H9 (cell line): Measurements from ENCODE around the gene ROBO1. TPM values are rescaled to one million over a fixed set of nuclear protein-coding genes. Genes with fewer than 3 reads are reported as not detected.

Source experiments
- DNase-seq: peaks from one replicate; pipeline ENCODE4 v3.0.0-alpha.2; 2017
- H2AFZ ChIP-seq: one replicate; pipeline ENCODE4 v1.6.1; 2013; ENCODE audit warnings: mild to moderate bottlenecking, low read length, control low read depth, moderate library complexity
- H2AK5ac ChIP-seq: 2 replicates; pipeline ENCODE4 v1.6.1; 2013; ENCODE audit warnings: low read length, control low read depth, mixed read lengths; ENCODE audit not compliant: insufficient read length
- H2BK120ac ChIP-seq: one replicate; pipeline ENCODE4 v1.6.1; 2013; ENCODE audit warnings: low read depth, mild to moderate bottlenecking, low read length, control low read depth, inconsistent platforms; ENCODE audit not compliant: poor library complexity, severe bottlenecking
- H2BK12ac ChIP-seq: 2 replicates; pipeline ENCODE4 v1.6.1; 2013; ENCODE audit warnings: low read length, control low read depth, mixed read lengths, low read depth; ENCODE audit not compliant: insufficient read length
- H2BK15ac ChIP-seq: 2 replicates; pipeline ENCODE4 v1.6.1; 2013; ENCODE audit warnings: low read depth, low read length, control low read depth
- H2BK20ac ChIP-seq: one replicate; pipeline ENCODE4 v1.6.1; 2013; ENCODE audit warnings: low read depth, mild to moderate bottlenecking, low read length, control low read depth, inconsistent platforms; ENCODE audit not compliant: poor library complexity, severe bottlenecking
- H2BK5ac ChIP-seq: 2 replicates; pipeline ENCODE4 v1.6.1; 2013; ENCODE audit warnings: low read length, control low read depth, mixed read lengths; ENCODE audit not compliant: insufficient read length
- H3K14ac ChIP-seq: 2 replicates; pipeline ENCODE4 v1.6.1; 2013; ENCODE audit warnings: low read length, control low read depth; ENCODE audit not compliant: insufficient read depth
- H3K18ac ChIP-seq: 2 replicates; pipeline ENCODE4 v1.6.1; 2013; ENCODE audit warnings: low read depth, mild to moderate bottlenecking, mixed read lengths, low read length, control low read depth; ENCODE audit not compliant: insufficient read length
- H3K23ac ChIP-seq: 2 replicates; pipeline ENCODE4 v1.6.1; 2013; ENCODE audit warnings: low read length, control low read depth, mixed read lengths, low read depth; ENCODE audit not compliant: insufficient read length
- H3K23me2 ChIP-seq: 2 replicates; pipeline ENCODE4 v1.6.1; 2013; ENCODE audit warnings: low read depth, mild to moderate bottlenecking, mixed read lengths, low read length, control low read depth; ENCODE audit not compliant: insufficient read length, poor library complexity, severe bottlenecking
- H3K27ac ChIP-seq: 2 replicates; pipeline ENCODE4 v1.5.1; 2013; ENCODE audit warnings: low read length, control low read depth, mixed read lengths, low read depth; ENCODE audit not compliant: insufficient read length
- H3K27me3 ChIP-seq: 2 replicates; pipeline ENCODE4 v1.6.1; 2013; ENCODE audit warnings: low read length, control low read depth, inconsistent platforms; ENCODE audit not compliant: insufficient read depth
- H3K4ac ChIP-seq: 2 replicates; pipeline ENCODE4 v1.6.1; 2013; ENCODE audit warnings: low read depth, mild to moderate bottlenecking, control low read depth, inconsistent platforms, low read length, moderate library complexity
- H3K4me1 ChIP-seq: 2 replicates; pipeline ENCODE4 v1.6.1; 2013; ENCODE audit warnings: low read length, control low read depth, inconsistent platforms; ENCODE audit not compliant: insufficient read depth
- H3K4me2 ChIP-seq: 2 replicates; pipeline ENCODE4 v1.6.1; 2013; ENCODE audit warnings: low read length, control low read depth, mixed read lengths; ENCODE audit not compliant: insufficient read length, insufficient read depth
- H3K56ac ChIP-seq: 2 replicates; pipeline ENCODE4 v1.6.1; 2013; ENCODE audit warnings: low read depth, mild to moderate bottlenecking, mixed read lengths, low read length, control low read depth; ENCODE audit not compliant: insufficient read length
- H3K79me1 ChIP-seq: 2 replicates; pipeline ENCODE4 v1.6.1; 2013; ENCODE audit warnings: low read depth, mild to moderate bottlenecking, moderate library complexity, low read length, control low read depth, inconsistent platforms; ENCODE audit not compliant: insufficient read depth, poor library complexity, severe bottlenecking
- H3K79me2 ChIP-seq: 2 replicates; pipeline ENCODE4 v1.6.1; 2013; ENCODE audit warnings: low read length, control low read depth, inconsistent platforms; ENCODE audit not compliant: insufficient read depth
- H3K9ac ChIP-seq: 2 replicates; pipeline ENCODE4 v1.6.1; 2013; ENCODE audit warnings: low read length, control low read depth, mixed read lengths; ENCODE audit not compliant: insufficient read length; ENCODE audit errors: extremely low read depth
- H3K9me3 ChIP-seq: one replicate; pipeline ENCODE4 v1.6.1; 2013; ENCODE audit warnings: low read depth, low read length, inconsistent platforms; ENCODE audit not compliant: control insufficient read depth
- H3T11ph ChIP-seq: one replicate; pipeline ENCODE4 v1.6.1; 2013; ENCODE audit warnings: mild to moderate bottlenecking, low read length, control low read depth, inconsistent platforms
- H4K20me1 ChIP-seq: one replicate; pipeline ENCODE4 v1.6.1; 2013; ENCODE audit not compliant: control insufficient read depth, insufficient read length, insufficient read depth
- H4K5ac ChIP-seq: 2 replicates; pipeline ENCODE4 v1.6.1; 2013; ENCODE audit warnings: low read depth, mild to moderate bottlenecking, mixed read lengths, low read length, control low read depth; ENCODE audit not compliant: insufficient read length
- H4K8ac ChIP-seq: replicated peaks from 2 replicates; pipeline ENCODE4 v1.6.1; 2013; ENCODE audit warnings: low read length, control low read depth, mixed read lengths, low read depth; ENCODE audit not compliant: insufficient read length
- H4K91ac ChIP-seq: 2 replicates; pipeline ENCODE4 v1.6.1; 2013; ENCODE audit warnings: low read depth, mild to moderate bottlenecking, moderate library complexity, mixed read lengths, low read length, control low read depth; ENCODE audit not compliant: insufficient read length
- H3K27ac Mint-ChIP-seq, 3 experiments: 2 replicates in 2 of 3; 3 replicates in 1 of 3; pipeline ENCODE4 v1.8.0; 2020 to 2021; ENCODE audit warnings: mixed read lengths in 3 of 3, mild to moderate bottlenecking in 1 of 3, moderate library complexity in 1 of 3
- H3K27me3 Mint-ChIP-seq: 2 replicates; pipeline ENCODE4 v1.8.0; 2021; ENCODE audit warnings: low read depth, mild to moderate bottlenecking, moderate library complexity, mixed read lengths
- H3K36me3 Mint-ChIP-seq, 3 experiments: 2 replicates in 2 of 3; 3 replicates in 1 of 3; pipeline ENCODE4 v1.8.0; 2020 to 2021; ENCODE audit warnings: low read depth in 3 of 3, mixed read lengths in 3 of 3; ENCODE audit not compliant: insufficient read depth in 1 of 3
- H3K4me1 Mint-ChIP-seq, 2 experiments: 2 replicates each; pipeline ENCODE4 v1.8.0; 2020; ENCODE audit warnings: mixed read lengths in 2 of 2
- H3K4me3 Mint-ChIP-seq, 2 experiments: 2 replicates in 1 of 2; 3 replicates in 1 of 2; pipeline ENCODE4 v1.8.0; 2020 to 2021; ENCODE audit warnings: mild to moderate bottlenecking in 2 of 2, mixed read lengths in 2 of 2, moderate library complexity in 1 of 2
- H3K9me3 Mint-ChIP-seq, 2 experiments: 2 replicates in 1 of 2; 3 replicates in 1 of 2; pipeline ENCODE4 v1.8.0; 2020; ENCODE audit warnings: mild to moderate bottlenecking in 2 of 2, mixed read lengths in 2 of 2, moderate library complexity in 1 of 2
- CTCF ChIP-seq: fragments of 200-600 bp; sonication (generic); conservative IDR thresholded peaks from 3 replicates; pipeline ENCODE4 v1.8.0; 2021; ENCODE audit warnings: antibody characterized with exemption, mild to moderate bottlenecking
- WGBS: extraction: QIAGEN DNeasy Blood & Tissue Kit; methylation state at CpG from one replicate; pipeline ENCODE4 v1.1.7; 2013; ENCODE audit warnings: missing lambda C conversion rate, low lambda C conversion rate, mixed read lengths; ENCODE audit not compliant: insufficient read length; ENCODE audit errors: extremely low coverage; 5-methylcytosine and 5-hydroxymethylcytosine counted together
- total RNA-seq: library from RNA; stranded (reverse); gene quantifications from 2 replicates; pipeline ENCODE4 v1.2.1, GENCODE V29; 2021

ROBO1 gene
- total RNA-seq, 1 experiment from 2014 or later = 62.7 TPM

GRCh38 chr3:78621061-78621716 lies 1146.6 kb downstream of the ROBO1 start:
- no peak overlapping the region for H2BK5ac ChIP-seq
- H2BK20ac ChIP-seq = no peak overlapping the region
- H3K4me2 ChIP-seq = no peak overlapping the region
- no peak overlapping the region for H2AFZ ChIP-seq
- H3K18ac ChIP-seq = no peak overlapping the region
- Mint-ChIP-seq H3K4me1 (no peaks in the 10 kb centered on the region), H3K9me3 (no peaks in the 10 kb centered on the region), H3K36me3 (peaks cover 6 to 10% (median 6%) of the 10 kb centered on the region in 3 experiments; a peak in 5 of 7 replicates), H3K27me3 (no peaks in the 10 kb centered on the region), H3K4me3 (no peak overlapping the region), H3K27ac (no peak overlapping the region)
- H4K5ac ChIP-seq = no peak overlapping the region
- no peak overlapping the region for H3K27ac ChIP-seq
- H3K14ac ChIP-seq = no peak overlapping the region
- no peak overlapping the region for H3T11ph ChIP-seq
- no peak for TF ChIP-seq CTCF
- no peaks in the 10 kb centered on the region for H3K9me3 ChIP-seq
- no peak overlapping the region for H2BK120ac ChIP-seq
- no peak overlapping the region for H3K9ac ChIP-seq
- H3K23me2 ChIP-seq = no peaks in the 10 kb centered on the region
- H4K8ac ChIP-seq = no peak overlapping the region
- DNase-seq = no peak
- H3K56ac ChIP-seq = no peak overlapping the region
- no CpG with 5 or more reads among the region's 3 CpGs for WGBS
- H2BK15ac ChIP-seq = no peak overlapping the region
- no peak overlapping the region for H3K23ac ChIP-seq
- H3K4ac ChIP-seq = no peak overlapping the region
- no peaks in the 10 kb centered on the region for H3K79me1 ChIP-seq
- H3K4me1 ChIP-seq = no peaks in the 10 kb centered on the region
- H3K27me3 ChIP-seq = no peaks in the 10 kb centered on the region
- no peak overlapping the region for H2BK12ac ChIP-seq
- no peak overlapping the region for H4K91ac ChIP-seq
- H3K79me2 ChIP-seq = no peaks in the 10 kb centered on the region
- H2AK5ac ChIP-seq = no peak overlapping the region
- H4K20me1 ChIP-seq = no peaks in the 10 kb centered on the region
